GM12801 (cell line): ENCODE data around the gene POLR2H.

Experiments
- TF ChIP-seq, protein P1 (sequence below): IDR thresholded peaks from one replicate; pipeline ENCODE4 v1.5.1; 2011; ENCODE audit warnings: control low read depth; ENCODE audit not compliant: insufficient read length; ENCODE audit errors: extremely low read depth

The POLR2H gene

DNA sequence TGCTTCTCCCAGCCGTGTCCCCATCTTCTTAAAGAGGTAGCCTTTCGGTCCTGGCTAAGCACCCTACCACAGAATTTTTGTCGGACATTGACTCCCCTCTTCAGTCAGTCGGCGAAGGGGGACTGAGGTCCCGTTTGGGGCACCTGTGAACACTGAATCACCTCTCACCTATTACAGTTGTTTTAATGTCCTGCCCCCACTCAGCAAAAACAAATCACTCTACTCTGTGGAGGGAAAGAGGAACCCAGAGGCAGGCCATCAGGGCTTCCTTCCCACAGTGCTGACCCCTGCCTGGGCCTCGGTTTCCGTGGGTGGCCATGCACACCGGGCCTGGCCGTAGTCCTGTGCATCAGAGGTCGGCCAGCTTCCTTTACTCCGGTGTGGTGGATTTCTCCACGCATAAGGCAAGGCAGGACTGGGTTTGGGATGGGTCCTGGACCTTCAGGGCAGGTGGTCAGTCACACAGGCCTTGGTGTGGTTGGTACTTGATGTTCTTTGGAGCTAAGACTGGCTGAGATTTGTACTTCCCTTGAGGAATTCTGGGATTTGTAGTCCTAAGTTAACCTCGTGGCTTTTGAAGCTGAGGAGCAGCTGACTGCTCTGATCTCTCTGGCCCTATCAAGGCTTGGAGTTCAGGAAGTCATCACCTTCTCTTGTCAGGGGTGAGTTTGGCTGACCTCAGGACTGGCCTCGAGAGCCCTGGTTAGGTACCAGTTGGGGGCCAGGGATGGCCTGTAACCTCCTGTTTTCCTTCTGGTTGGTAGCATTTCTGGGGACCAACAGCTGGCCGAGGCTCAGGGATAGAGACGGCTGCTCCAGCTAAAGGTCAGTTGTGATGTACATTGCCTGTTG is 24.7 kb upstream of the POLR2H start:
- TF ChIP-seq, protein P1, sequence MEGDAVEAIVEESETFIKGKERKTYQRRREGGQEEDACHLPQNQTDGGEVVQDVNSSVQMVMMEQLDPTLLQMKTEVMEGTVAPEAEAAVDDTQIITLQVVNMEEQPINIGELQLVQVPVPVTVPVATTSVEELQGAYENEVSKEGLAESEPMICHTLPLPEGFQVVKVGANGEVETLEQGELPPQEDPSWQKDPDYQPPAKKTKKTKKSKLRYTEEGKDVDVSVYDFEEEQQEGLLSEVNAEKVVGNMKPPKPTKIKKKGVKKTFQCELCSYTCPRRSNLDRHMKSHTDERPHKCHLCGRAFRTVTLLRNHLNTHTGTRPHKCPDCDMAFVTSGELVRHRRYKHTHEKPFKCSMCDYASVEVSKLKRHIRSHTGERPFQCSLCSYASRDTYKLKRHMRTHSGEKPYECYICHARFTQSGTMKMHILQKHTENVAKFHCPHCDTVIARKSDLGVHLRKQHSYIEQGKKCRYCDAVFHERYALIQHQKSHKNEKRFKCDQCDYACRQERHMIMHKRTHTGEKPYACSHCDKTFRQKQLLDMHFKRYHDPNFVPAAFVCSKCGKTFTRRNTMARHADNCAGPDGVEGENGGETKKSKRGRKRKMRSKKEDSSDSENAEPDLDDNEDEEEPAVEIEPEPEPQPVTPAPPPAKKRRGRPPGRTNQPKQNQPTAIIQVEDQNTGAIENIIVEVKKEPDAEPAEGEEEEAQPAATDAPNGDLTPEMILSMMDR, result no peak

DNA sequence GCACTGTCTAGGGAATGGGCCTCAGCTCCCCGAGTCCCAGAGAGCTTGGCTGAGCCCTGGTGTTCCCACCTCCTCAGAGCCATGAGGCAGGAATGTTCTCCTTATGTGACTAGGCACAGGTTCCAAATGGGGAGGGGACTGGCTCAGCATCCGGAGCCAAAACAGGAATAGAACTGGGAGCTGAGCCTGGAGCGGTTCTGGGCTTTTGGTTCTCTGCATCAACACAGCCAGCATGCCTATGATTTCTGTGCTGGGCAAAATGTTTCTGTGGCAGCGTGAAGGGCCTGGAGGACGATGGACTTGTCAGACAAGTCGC is 24.2 kb upstream of the POLR2H start, which contains the start of gene FAM131A:
Gene FAM131A (plus strand): TSS at position 202 of the 316 bp plus-strand sequence. CDS start 31 bp downstream, at position 233.
- TF ChIP-seq, protein P1, result no peak

DNA sequence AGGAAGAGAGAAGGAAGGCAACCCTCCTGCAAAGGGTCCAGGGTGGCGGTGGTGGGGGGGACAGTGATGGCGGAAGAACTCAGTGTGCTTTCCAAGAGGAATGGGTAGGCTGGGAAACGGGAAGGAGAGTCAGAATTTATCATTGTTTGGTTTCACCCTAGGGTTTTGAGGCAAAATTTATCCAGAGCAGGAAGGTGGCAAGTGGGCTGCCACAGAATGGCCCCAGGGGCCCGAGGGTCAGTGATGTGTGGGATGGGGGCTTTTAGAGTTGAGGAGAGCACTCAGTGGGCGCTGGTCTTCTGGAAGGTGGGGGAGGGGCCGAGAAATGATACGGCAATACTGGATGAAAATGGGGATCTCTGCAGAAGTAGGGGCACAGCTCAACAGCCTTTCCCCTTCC is 23.5 kb upstream of the POLR2H start:
- TF ChIP-seq, protein P1, result no peak

DNA sequence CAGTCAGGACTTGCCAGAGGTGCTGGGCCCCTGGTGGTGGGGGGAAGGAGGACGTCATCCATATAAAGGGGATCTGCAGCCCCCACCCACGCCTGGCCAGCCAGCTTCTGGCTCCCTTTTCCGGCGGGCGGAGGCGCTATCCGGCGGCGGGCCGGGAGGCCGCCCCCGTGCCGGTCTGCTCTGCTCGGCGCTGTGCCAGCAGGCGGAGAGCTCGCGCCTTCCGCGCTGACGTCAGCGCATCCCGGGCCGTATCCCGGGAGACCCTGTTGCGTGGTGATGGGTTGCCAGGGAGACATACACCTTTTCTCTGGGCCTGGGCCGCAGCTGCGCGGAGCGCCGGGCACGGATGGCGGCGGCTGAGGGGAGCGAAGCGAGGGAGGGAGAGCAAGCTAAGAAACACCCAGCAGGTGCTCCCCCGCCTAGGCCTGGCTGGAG is 23.0 kb upstream of the POLR2H start:
- TF ChIP-seq, protein P1, result no peak

DNA sequence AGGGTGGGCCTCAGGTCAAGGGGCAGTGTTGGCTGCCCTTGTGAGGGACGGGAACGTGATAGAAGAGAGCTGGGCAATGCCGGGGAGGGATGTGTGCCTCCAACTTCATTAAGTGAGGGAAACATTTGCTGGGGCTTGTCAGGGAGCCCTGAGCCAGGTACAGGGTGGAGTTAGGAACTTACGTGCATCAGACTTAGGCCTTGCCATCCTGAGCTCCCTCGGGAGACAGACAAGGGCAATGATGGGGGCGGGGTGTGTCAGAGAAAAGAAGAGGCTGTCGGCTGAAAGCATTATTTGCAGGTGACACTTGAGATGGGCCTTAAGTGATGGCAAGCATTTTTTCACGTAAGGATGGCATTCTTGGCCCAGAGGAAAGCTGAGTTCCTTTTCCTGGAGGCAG is 22.5 kb upstream of the POLR2H start:
- TF ChIP-seq, protein P1, result no peak

DNA sequence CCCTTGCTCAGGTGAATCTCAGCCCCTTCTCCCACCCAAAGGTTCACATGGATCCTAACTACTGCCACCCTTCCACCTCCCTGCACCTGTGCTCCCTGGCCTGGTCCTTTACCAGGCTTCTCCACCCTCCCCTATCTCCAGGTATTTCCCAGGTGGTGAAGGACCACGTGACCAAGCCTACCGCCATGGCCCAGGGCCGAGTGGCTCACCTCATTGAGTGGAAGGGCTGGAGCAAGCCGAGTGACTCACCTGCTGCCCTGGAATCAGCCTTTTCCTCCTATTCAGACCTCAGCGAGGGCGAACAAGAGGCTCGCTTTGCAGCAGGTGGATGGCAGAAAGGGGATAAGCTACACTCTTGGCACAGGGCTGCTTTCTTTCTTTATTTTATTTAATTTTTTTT is 19.6 kb upstream of the POLR2H start:
- TF ChIP-seq, protein P1, result no peak

DNA sequence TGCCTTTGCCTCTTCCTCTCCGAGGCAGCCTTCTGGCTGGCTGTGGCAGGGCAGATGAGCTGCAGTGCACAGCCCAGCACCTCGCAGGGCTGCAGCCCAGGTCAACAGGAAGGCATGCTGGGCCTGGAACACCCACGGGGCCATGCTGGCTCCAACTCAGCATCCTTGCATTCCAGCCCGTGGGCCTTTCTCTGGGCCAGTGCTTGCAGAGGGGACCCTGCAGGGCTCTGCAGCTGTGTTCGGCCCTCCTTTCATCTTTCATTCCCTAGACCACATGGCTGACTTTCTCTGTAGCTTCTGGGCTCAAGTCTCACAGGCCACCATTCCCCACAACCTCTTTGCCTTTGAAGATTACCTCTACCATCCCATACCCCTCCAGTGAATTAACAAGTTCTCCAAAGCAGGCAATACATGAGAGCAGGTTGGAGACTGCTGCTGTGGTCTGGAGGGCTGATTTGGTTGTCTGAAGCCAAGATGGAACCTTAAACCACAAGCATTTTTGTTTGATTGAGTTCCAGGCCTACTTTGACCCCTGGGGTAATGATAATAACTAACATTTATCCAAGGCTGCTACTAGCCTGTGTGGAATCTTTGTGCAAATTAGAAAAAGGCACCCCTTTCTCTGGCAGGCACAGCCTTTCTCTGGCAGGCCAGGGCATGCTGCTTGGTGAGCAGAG is 18.2 kb upstream of the POLR2H start:
- TF ChIP-seq, protein P1, result no peak
